GM12878 (cell line): ENCODE measurements around the gene LILRB4. TPM values are rescaled to one million over a fixed set of nuclear protein-coding genes. Genes with fewer than 3 reads are reported as not detected.

Experiments used
- ATAC-seq: fragments of 200-7000 bp; cut with Tn5 transposase; 3 replicates; pipeline ENCODE4 v1.9.1; 2020; ENCODE audit warnings: mild to moderate bottlenecking, moderate library complexity
- BruUV-seq: library from RNA; stranded (reverse); fragments of 400-500 nt; replicated peaks from 2 replicates; lab custom pipeline; 2021; lab: Mats Ljungman, UMichigan
- CTCF ChIA-PET: fragments of 300-600 bp; sonication (Branson Sonifier 250); formaldehyde crosslinking; extraction: SDS; loops from one replicate; lab custom pipeline; 2021; ENCODE audit warnings: inconsistent platforms; lab: Yijun Ruan, JAX
- POLR2A ChIA-PET: fragments of 350-600 bp; formaldehyde crosslinking; extraction: SDS; loops from one replicate; lab custom pipeline; 2021; ENCODE audit warnings: inconsistent platforms; lab: Charles Lee
- RAD21 ChIA-PET: fragments of 300-600 bp; sonication (Branson Sonifier 250); formaldehyde crosslinking; loops from one replicate; lab custom pipeline; 2023; ENCODE audit warnings: antibody characterized with exemption; ENCODE audit not compliant: unreplicated experiment; lab: Charles Lee
- SMC1A ChIA-PET: fragments of 300-600 bp; sonication (Branson Sonifier 250); formaldehyde crosslinking; loops from one replicate; lab custom pipeline; 2023; ENCODE audit not compliant: unreplicated experiment, uncharacterized antibody; lab: Charles Lee
- DNase-seq: peaks from one replicate; pipeline ENCODE4 v3.0.0-alpha.2; 2011; ENCODE audit warnings: low read depth, low spot score
- FAIRE-seq: peaks from 3 replicates; lab custom pipeline; 2011; peaks lifted over from hg19 to GRCh38; lab: Jason Lieb, UNC
- H2AFZ ChIP-seq: 2 replicates; pipeline ENCODE4 v1.6.0; 2011; ENCODE audit warnings: low read depth, low read length, control low read depth; ENCODE audit not compliant: control insufficient read depth
- H3K27ac ChIP-seq: 2 replicates; pipeline ENCODE4 v1.5.1; 2011; ENCODE audit warnings: control low read depth; ENCODE audit not compliant: control insufficient read depth, insufficient read depth
- H3K27me3 ChIP-seq, 2 experiments: replicated peaks in 1 of 2; 2 replicates each; pipeline versions ENCODE4 v1.6.0 to v1.6.1; 2011; ENCODE audit warnings: low read length in 1 of 2; ENCODE audit not compliant: control insufficient read depth in 2 of 2, insufficient read depth in 2 of 2
- H3K36me3 ChIP-seq, 2 experiments: 2 replicates each; pipeline ENCODE4 v1.5.1; 2011; ENCODE audit warnings: low read length in 1 of 2; ENCODE audit not compliant: control insufficient read depth in 2 of 2, insufficient read depth in 2 of 2
- H3K4me1 ChIP-seq: 2 replicates; pipeline ENCODE4 v1.6.1; 2011; ENCODE audit warnings: mild to moderate bottlenecking, low read length, moderate library complexity, mixed read lengths; ENCODE audit not compliant: control insufficient read depth, insufficient read depth
- H3K4me2 ChIP-seq: 2 replicates; pipeline ENCODE4 v1.6.0; 2011; ENCODE audit warnings: control low read depth; ENCODE audit not compliant: control insufficient read depth, insufficient read depth
- H3K4me3 ChIP-seq: fragments of 200-600 bp; sonication (generic); 2 replicates; pipeline ENCODE4 v1.5.1; 2016
- H3K79me2 ChIP-seq: 2 replicates; pipeline ENCODE4 v1.6.0; 2011; ENCODE audit warnings: low read length; ENCODE audit not compliant: control insufficient read depth, insufficient read depth
- H3K9ac ChIP-seq: 2 replicates; pipeline ENCODE4 v1.8.0; 2011; ENCODE audit warnings: low read length, control low read depth, mixed read lengths; ENCODE audit not compliant: control insufficient read depth, insufficient read depth
- H3K9me3 ChIP-seq: replicated peaks from 3 replicates; pipeline ENCODE4 v1.5.1; 2011; ENCODE audit warnings: mild to moderate bottlenecking, low read length; ENCODE audit not compliant: control insufficient read depth, insufficient read depth
- H4K20me1 ChIP-seq: 2 replicates; pipeline ENCODE4 v1.6.0; 2011; ENCODE audit not compliant: control insufficient read depth, insufficient read depth
- BCL3 ChIP-seq: IDR thresholded peaks from 2 replicates; pipeline ENCODE4 v1.6.1; 2011; ENCODE audit warnings: borderline replicate concordance, low read depth, mild to moderate bottlenecking, moderate library complexity, low read length; ENCODE audit not compliant: insufficient read depth, poor library complexity, severe bottlenecking
- CEBPB ChIP-seq, 2 experiments: fragments of 150-350 bp in 1 of 2; IDR thresholded peaks; 2 replicates each; pipeline ENCODE4 v1.6.1; 2012 to 2014; ENCODE audit warnings: low read depth in 2 of 2, low read length in 2 of 2, borderline replicate concordance in 1 of 2, inconsistent platforms in 1 of 2
- KAT2A ChIP-seq: conservative IDR thresholded peaks from 2 replicates; pipeline ENCODE4 v1.6.1; 2011; ENCODE audit warnings: low read depth, low read length; ENCODE audit not compliant: control insufficient read depth
- MAX ChIP-seq: IDR thresholded peaks from 2 replicates; pipeline ENCODE4 v1.6.1; 2012; ENCODE audit warnings: low read depth, low read length, improper control_type of control experiment
- MYC ChIP-seq: IDR thresholded peaks from 2 replicates; pipeline ENCODE4 v1.6.1; 2011; ENCODE audit warnings: mild to moderate bottlenecking, low read length, moderate library complexity, inconsistent platforms; ENCODE audit not compliant: insufficient read depth, insufficient replicate concordance, insufficient read length, severe bottlenecking
- POLR2AphosphoS5 ChIP-seq: IDR thresholded peaks from 2 replicates; pipeline ENCODE4 v1.6.1; 2011; ENCODE audit warnings: mild to moderate bottlenecking, low read length, inconsistent platforms
- RFX5 ChIP-seq: IDR thresholded peaks from 2 replicates; pipeline ENCODE4 v1.6.1; 2011; ENCODE audit warnings: low read depth, low read length, improper control_type of control experiment
- SPI1 ChIP-seq: IDR thresholded peaks from 2 replicates; pipeline ENCODE4 v1.6.1; 2011; ENCODE audit warnings: low read depth, mild to moderate bottlenecking, low read length, moderate library complexity, borderline replicate concordance; ENCODE audit not compliant: insufficient read depth
- TARDBP ChIP-seq: IDR thresholded peaks from 2 replicates; pipeline ENCODE4 v1.6.1; 2016; ENCODE audit warnings: borderline replicate concordance
- WGBS: methylation state at CpG from one replicate; pipeline ENCODE4 v1.1.6; 2016; ENCODE audit warnings: low lambda C conversion rate; ENCODE audit not compliant: insufficient replicate concordance, insufficient coverage; ENCODE audit errors: missing lambda C conversion rate; 5-methylcytosine and 5-hydroxymethylcytosine counted together
- in situ Hi-C: fragments of 300-500 bp; cut with MboI; formaldehyde crosslinking; loops from 9 replicates; pipeline ENCODE4 v1.14.3; 2018; ENCODE audit warnings: mixed read lengths
- intact Hi-C: fragments of 100-400 bp; cut with micrococcal nuclease; formaldehyde crosslinking; loops from one replicate; pipeline ENCODE4 v1.14.2; 2022; ENCODE audit not compliant: unreplicated experiment
- polyA plus RNA-seq, 11 experiments: library from polyadenylated mRNA; depleted of rRNA in 4 of 11; unstranded in 6 of 11; stranded (reverse) in 5 of 11; fragments of >200 nt; fragmentation: Nextera tagmentation in 4 of 11; fragmentation: Illumina TruSeq in 1 of 11; extraction: Ambion mirVana in 4 of 11; extraction: Trizol in 1 of 11; gene quantifications; 1 replicate in 1 of 11; 2 replicates in 10 of 11; pipeline versions ENCODE4 v1.2.1 to v1.2.3, GENCODE V29; 2011 to 2016; ENCODE audit warnings: inconsistent platforms in 2 of 11, missing spikeins in 2 of 11, low read depth in 1 of 11
- total RNA-seq, 4 experiments: library from RNA; depleted of rRNA in 3 of 4; stranded (reverse); fragments of >200 nt in 3 of 4; fragmentation: Illumina TruSeq in 1 of 4; extraction: Trizol in 1 of 4; gene quantifications; 2 replicates each; pipeline versions ENCODE4 v1.2.1 to v1.2.3, GENCODE V29; 2013 to 2021
- TF ChIP-seq, protein P1 (sequence below): fragments of 150-350 bp; IDR thresholded peaks from 2 replicates; pipeline ENCODE4 v1.6.1; 2014; ENCODE audit warnings: mild to moderate bottlenecking, low read depth, low read length
- TF ChIP-seq, protein P2 (sequence below): fragments of 450-650 bp; IDR thresholded peaks from 2 replicates; pipeline ENCODE4 v1.6.1; 2018; ENCODE audit warnings: mild to moderate bottlenecking, low read depth, moderate library complexity; ENCODE audit not compliant: partially characterized antibody

LILRB4 gene
- total and polyA plus RNA-seq, 10 of the 15 experiments (the other 5 are each of a cell fraction or from before 2014, with no cell fraction given): 2.0 to 39.8 (median 16.0) TPM

DNA sequence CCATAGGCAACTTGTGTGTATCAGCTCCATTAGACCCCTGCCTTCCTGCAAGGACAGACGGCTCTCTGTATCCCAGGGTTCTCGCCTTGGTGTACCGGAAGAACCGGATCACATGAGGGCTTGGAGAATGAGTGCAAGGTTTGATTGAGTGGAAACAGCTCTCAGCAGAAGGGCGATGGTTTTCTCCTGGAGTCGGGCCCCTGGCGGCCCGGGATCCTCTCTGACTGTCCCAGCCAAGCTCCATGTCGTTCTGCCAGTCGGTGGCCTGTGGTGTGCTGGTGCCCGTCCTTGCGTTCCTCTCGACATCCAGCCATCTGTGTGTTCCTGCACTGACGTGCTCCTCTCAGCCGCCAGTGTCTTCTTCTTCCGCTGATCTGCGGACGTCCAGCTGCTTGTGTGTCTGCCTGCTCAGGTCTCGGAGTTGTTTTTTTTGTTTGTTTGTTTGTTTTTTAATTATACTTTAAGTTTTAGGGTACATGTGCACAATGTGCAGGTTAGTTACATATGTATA lies 16.4 kb upstream of the LILRB4 start:
- Histone ChIP-seq H3K4me1 (peaks cover 3% of the 10 kb centered on the region; the same call in 1 of the 2 replicates), H3K9me3 (no peaks in the 10 kb centered on the region; the same call in 2 of the 3 replicates), H2AFZ (no peak overlapping the region)
- no peak for ATAC-seq
- TF ChIP-seq MAX (no peak), POLR2AphosphoS5 (no peak), KAT2A (no peak), TARDBP (no peak), SPI1 (no peak), BCL3 (no peak), MYC (no peak), CEBPB (IDR thresholded peaks at IDR 0.05; ENCODE audit: borderline replicate concordance in 1 of 2, low read depth in 2 of 2, low read length in 2 of 2) (no peak), RFX5 (no peak)
- TF ChIP-seq, protein P1, sequence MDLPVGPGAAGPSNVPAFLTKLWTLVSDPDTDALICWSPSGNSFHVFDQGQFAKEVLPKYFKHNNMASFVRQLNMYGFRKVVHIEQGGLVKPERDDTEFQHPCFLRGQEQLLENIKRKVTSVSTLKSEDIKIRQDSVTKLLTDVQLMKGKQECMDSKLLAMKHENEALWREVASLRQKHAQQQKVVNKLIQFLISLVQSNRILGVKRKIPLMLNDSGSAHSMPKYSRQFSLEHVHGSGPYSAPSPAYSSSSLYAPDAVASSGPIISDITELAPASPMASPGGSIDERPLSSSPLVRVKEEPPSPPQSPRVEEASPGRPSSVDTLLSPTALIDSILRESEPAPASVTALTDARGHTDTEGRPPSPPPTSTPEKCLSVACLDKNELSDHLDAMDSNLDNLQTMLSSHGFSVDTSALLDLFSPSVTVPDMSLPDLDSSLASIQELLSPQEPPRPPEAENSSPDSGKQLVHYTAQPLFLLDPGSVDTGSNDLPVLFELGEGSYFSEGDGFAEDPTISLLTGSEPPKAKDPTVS: no peak
- TF ChIP-seq, protein P2, sequence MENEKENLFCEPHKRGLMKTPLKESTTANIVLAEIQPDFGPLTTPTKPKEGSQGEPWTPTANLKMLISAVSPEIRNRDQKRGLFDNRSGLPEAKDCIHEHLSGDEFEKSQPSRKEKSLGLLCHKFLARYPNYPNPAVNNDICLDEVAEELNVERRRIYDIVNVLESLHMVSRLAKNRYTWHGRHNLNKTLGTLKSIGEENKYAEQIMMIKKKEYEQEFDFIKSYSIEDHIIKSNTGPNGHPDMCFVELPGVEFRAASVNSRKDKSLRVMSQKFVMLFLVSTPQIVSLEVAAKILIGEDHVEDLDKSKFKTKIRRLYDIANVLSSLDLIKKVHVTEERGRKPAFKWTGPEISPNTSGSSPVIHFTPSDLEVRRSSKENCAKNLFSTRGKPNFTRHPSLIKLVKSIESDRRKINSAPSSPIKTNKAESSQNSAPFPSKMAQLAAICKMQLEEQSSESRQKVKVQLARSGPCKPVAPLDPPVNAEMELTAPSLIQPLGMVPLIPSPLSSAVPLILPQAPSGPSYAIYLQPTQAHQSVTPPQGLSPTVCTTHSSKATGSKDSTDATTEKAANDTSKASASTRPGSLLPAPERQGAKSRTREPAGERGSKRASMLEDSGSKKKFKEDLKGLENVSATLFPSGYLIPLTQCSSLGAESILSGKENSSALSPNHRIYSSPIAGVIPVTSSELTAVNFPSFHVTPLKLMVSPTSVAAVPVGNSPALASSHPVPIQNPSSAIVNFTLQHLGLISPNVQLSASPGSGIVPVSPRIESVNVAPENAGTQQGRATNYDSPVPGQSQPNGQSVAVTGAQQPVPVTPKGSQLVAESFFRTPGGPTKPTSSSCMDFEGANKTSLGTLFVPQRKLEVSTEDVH: no peak
- TF ChIP-seq, all 136 proteins: peak for 0
- H3K79me2 ChIP-seq: no peaks in the 10 kb centered on the region
- ChIA-PET POLR2A (no interaction called here), CTCF (interaction anchor here (0.7 to 20.7 kb wide), 3 partner anchors 30 to 442 kb away, joined by 3 to 842 read pairs (median 151); no protein-coding TSS in a partner anchor), SMC1A (no interaction called here), RAD21 (interaction anchor here (1.2 kb wide), 1 partner anchor 9 kb away, joined by 3 read pairs; no protein-coding TSS in a partner anchor)
- H3K27me3 ChIP-seq: no peaks in the 10 kb centered on the region; a peak in 1 of 4 replicates
- intact Hi-C loops (no loop called here), in situ Hi-C loops (no loop called here)
- no TSS peak for BruUV-seq
- H3K27ac ChIP-seq: no peak overlapping the region
- no peak overlapping the region for H3K4me2 ChIP-seq
- 76% methylated on average over 19 of the region's 19 CpGs for WGBS
- H3K4me3 ChIP-seq: no peak overlapping the region
- FAIRE-seq (no peak), DNase-seq (no peak)
- H3K9ac ChIP-seq: no peak overlapping the region
- H3K36me3 ChIP-seq: no peaks in the 10 kb centered on the region
- H4K20me1 ChIP-seq: no peaks in the 10 kb centered on the region
